ENCODE results near the gene CFAP90. TPM values are rescaled to one million over a fixed set of nuclear protein-coding genes. Genes with fewer than 3 reads are reported as not detected.

Gene CFAP90
- total and polyA plus RNA-seq, 2 donors (not counting 3 experiments of a cell fraction or from before 2014, with no cell fraction given): 0.07 TPM; not detected in 1

- H3K9me1 ChIP-seq (replicated peaks; ENCODE audit: control insufficient read depth, extremely low read depth, insufficient read depth, low read length): no peaks in the 10 kb centered on the region
- no peaks in the 10 kb centered on the region for H3K36me3 ChIP-seq (ENCODE audit: control insufficient read depth in 2 of 2, extremely low read depth in 1 of 2, insufficient read depth in 2 of 2, low read length in 2 of 2)
- BruUV-seq (replicated peaks): no TSS peak
- no peaks in the 10 kb centered on the region for H4K20me1 ChIP-seq (replicated peaks; ENCODE audit: control insufficient read depth, extremely low read depth, insufficient read depth, low read length)
- H3K79me2 ChIP-seq (ENCODE audit: control insufficient read depth, insufficient read depth, low read length): no peaks in the 10 kb centered on the region
- H3K4me3 ChIP-seq (replicated peaks in 1 of 3; ENCODE audit: insufficient read depth in 1 of 3, low read depth in 1 of 3, low read length in 3 of 3): no peak overlapping the region
- no peaks in the 10 kb centered on the region for H3K4me1 ChIP-seq (ENCODE audit: control insufficient read depth, extremely low read depth, insufficient read depth, low read length)
- dilution Hi-C loops (cut with MboI; ENCODE audit: extremely low pct_ligation_motif_present, low sequenced_read_pairs) (no loop called here), intact Hi-C loops (cut with micrococcal nuclease) (no loop called here)
- CTCF ChIA-PET: no interaction called here
- no peaks in the 10 kb centered on the region for H3K27me3 ChIP-seq (ENCODE audit: control insufficient read depth in 2 of 2, insufficient read depth in 2 of 2, low read length in 2 of 2)
- no peak overlapping the region for H3K4me2 ChIP-seq (ENCODE audit: insufficient read depth, low read length)
- POLR2A ChIA-PET: no interaction called here
- FAIRE-seq: no peak
- H3K9me3 ChIP-seq (replicated peaks; ENCODE audit: control insufficient read depth, insufficient read depth, low read length): no peaks in the 10 kb centered on the region
- no peak overlapping the region for H3K27ac ChIP-seq (ENCODE audit: insufficient read depth, low read depth, low read length)
- H2AFZ ChIP-seq (ENCODE audit: low read depth, low read length): no peak overlapping the region
- TF ChIP-seq JUN (IDR thresholded peaks at IDR 0.05; ENCODE audit: borderline replicate concordance, insufficient read depth, insufficient read length, low read depth): no peak
- no peak overlapping the region for H3K9ac ChIP-seq (replicated peaks; ENCODE audit: extremely low read depth, insufficient read depth, low read length)
- DNase-seq (ENCODE audit: low read depth, low spot score): no peak
These were observed 63.2 kb downstream of the CFAP90 start for GRCh38 chr5:7787770-7788169.

DNA sequence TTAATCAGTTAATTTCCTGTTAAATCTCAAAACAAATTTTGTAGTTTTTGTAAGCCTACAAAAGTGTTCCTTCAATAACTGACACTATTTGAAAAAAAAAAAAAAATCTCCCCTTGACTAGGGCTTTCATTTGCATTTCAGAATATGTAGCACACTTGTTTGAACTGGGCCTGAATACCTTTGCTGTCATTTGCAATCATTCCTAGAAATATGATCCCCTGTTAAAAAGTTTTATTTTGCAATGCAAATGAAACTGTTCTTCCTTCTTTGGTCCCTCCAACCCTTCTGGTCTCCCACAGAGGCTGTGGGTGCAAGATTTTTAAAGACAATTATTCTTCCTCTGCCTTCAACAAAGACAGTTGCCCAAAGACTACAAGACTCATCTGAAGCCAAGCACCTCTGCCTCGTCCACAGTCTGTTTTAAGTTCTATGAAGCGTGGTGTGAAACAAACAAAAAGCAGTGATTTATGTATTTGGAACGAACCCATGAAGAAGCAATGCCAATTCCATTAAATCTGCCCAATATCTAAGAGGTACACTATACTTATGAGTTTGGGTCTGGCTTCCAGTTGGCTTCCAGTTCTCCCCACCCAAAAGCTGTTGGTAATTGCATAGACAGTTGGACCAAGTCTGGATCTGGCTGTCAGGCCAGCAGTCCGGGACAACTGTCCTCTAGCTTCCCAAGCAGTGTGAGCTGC, 66.1 kb downstream of the CFAP90 start:
- Histone ChIP-seq H3K9me3 (replicated peaks; ENCODE audit: control insufficient read depth, insufficient read depth, low read length) (no peaks in the 10 kb centered on the region), H2AFZ (ENCODE audit: low read depth, low read length) (no peak overlapping the region), H4K20me1 (replicated peaks; ENCODE audit: control insufficient read depth, extremely low read depth, insufficient read depth, low read length) (no peaks in the 10 kb centered on the region), H3K9me1 (replicated peaks; ENCODE audit: control insufficient read depth, extremely low read depth, insufficient read depth, low read length) (no peaks in the 10 kb centered on the region), H3K79me2 (ENCODE audit: control insufficient read depth, insufficient read depth, low read length) (no peaks in the 10 kb centered on the region), H3K36me3 (ENCODE audit: control insufficient read depth in 2 of 2, extremely low read depth in 1 of 2, insufficient read depth in 2 of 2, low read length in 2 of 2) (no peaks in the 10 kb centered on the region), H3K27me3 (ENCODE audit: control insufficient read depth in 2 of 2, insufficient read depth in 2 of 2, low read length in 2 of 2) (no peaks in the 10 kb centered on the region), H3K9ac (replicated peaks; ENCODE audit: extremely low read depth, insufficient read depth, low read length) (no peak overlapping the region), H3K4me2 (ENCODE audit: insufficient read depth, low read length) (no peak overlapping the region), H3K27ac (ENCODE audit: insufficient read depth, low read depth, low read length) (no peak overlapping the region), H3K4me1 (ENCODE audit: control insufficient read depth, extremely low read depth, insufficient read depth, low read length) (no peaks in the 10 kb centered on the region), H3K4me3 (replicated peaks in 1 of 3; ENCODE audit: insufficient read depth in 1 of 3, low read depth in 1 of 3, low read length in 3 of 3) (no peak overlapping the region)
- intact Hi-C loops (cut with micrococcal nuclease): no loop called here
- no TSS peak for BruUV-seq (replicated peaks)
- no peak for FAIRE-seq
- ChIA-PET POLR2A (no interaction called here), CTCF (no interaction called here)
- DNase-seq (ENCODE audit: low read depth, low spot score): no peak
- TF ChIP-seq MYC (IDR thresholded peaks at IDR 0.05; ENCODE audit: low read depth, low read length) (no peak), POLR2A (IDR thresholded peaks at IDR 0.05; ENCODE audit: low read depth, low read length) (no peak), JUN (IDR thresholded peaks at IDR 0.05; ENCODE audit: borderline replicate concordance, insufficient read depth, insufficient read length, low read depth) (no peak), POLR2AphosphoS5 (IDR thresholded peaks at IDR 0.05; ENCODE audit: insufficient read depth, low read depth, low read length) (no peak), FOS (IDR thresholded peaks at IDR 0.05; ENCODE audit: borderline replicate concordance, insufficient read depth, low read length) (no peak), GATA2 (IDR thresholded peaks at IDR 0.05; ENCODE audit: insufficient read depth, insufficient read length, low read depth, low read length) (no peak), EZH2 (IDR thresholded peaks at IDR 0.05; ENCODE audit: borderline replicate concordance, low read depth, low read length, severe bottlenecking) (no peak)
- TF ChIP-seq, protein P1, sequence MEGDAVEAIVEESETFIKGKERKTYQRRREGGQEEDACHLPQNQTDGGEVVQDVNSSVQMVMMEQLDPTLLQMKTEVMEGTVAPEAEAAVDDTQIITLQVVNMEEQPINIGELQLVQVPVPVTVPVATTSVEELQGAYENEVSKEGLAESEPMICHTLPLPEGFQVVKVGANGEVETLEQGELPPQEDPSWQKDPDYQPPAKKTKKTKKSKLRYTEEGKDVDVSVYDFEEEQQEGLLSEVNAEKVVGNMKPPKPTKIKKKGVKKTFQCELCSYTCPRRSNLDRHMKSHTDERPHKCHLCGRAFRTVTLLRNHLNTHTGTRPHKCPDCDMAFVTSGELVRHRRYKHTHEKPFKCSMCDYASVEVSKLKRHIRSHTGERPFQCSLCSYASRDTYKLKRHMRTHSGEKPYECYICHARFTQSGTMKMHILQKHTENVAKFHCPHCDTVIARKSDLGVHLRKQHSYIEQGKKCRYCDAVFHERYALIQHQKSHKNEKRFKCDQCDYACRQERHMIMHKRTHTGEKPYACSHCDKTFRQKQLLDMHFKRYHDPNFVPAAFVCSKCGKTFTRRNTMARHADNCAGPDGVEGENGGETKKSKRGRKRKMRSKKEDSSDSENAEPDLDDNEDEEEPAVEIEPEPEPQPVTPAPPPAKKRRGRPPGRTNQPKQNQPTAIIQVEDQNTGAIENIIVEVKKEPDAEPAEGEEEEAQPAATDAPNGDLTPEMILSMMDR (IDR thresholded peaks at IDR 0.05; ENCODE audit: extremely low read depth in 1 of 2, insufficient read depth in 1 of 2, low read depth in 1 of 2, low read length in 2 of 2): no peak
- TF ChIP-seq, protein P2, sequence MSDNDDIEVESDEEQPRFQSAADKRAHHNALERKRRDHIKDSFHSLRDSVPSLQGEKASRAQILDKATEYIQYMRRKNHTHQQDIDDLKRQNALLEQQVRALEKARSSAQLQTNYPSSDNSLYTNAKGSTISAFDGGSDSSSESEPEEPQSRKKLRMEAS (IDR thresholded peaks at IDR 0.05; ENCODE audit: insufficient read depth, insufficient read length): no peak
- dilution Hi-C loops (cut with MboI; ENCODE audit: extremely low pct_ligation_motif_present, low sequenced_read_pairs): no loop called here

Data from endothelial cell of umbilical vein (primary cell).